Natural killer cell (primary cell): ENCODE results near the gene REL. TPM values are rescaled to one million over a fixed set of nuclear protein-coding genes. Genes with fewer than 3 reads are reported as not detected.

Experiments
- ATAC-seq, 3 donors: fragments of 150-1000 bp in 2 of 3; fragments of 200-7000 bp in 1 of 3; cut with Tn5 transposase; 1 replicate in 1 of 3; 2 replicates in 2 of 3; pipeline ENCODE4 v1.10.0; 2021; ENCODE audit warnings: mild to moderate bottlenecking in 2 of 3, moderate library complexity in 2 of 3
- DNase-seq, 2 donors: peaks; one replicate each; pipeline versions ENCODE4 v3.0.0 to v3.0.0-alpha.2; 2013 to 2021; ENCODE audit warnings: mixed read lengths in 1 of 2
- H3K27ac ChIP-seq: one replicate; pipeline ENCODE4 v1.5.1; 2013; ENCODE audit warnings: mild to moderate bottlenecking, low read length
- H3K27me3 ChIP-seq: one replicate; pipeline ENCODE4 v1.6.1; 2013; ENCODE audit warnings: low read length; ENCODE audit not compliant: control insufficient read depth, insufficient read depth
- H3K36me3 ChIP-seq: one replicate; pipeline ENCODE4 v1.6.1; 2013; ENCODE audit warnings: low read length; ENCODE audit not compliant: control insufficient read depth, insufficient read depth
- H3K4me1 ChIP-seq: one replicate; pipeline ENCODE4 v1.6.1; 2013; ENCODE audit warnings: low read length; ENCODE audit not compliant: control insufficient read depth, insufficient read depth
- H3K4me3 ChIP-seq: one replicate; pipeline ENCODE4 v1.5.1; 2013; ENCODE audit warnings: low read length
- H3K9me3 ChIP-seq: one replicate; pipeline ENCODE4 v1.6.1; 2013; ENCODE audit warnings: low read length; ENCODE audit not compliant: control insufficient read depth, insufficient read depth
- H3K27ac Mint-ChIP-seq, 2 donors: one replicate each; pipeline ENCODE4 v1.8.0; 2022; ENCODE audit warnings: mild to moderate bottlenecking in 2 of 2, mixed read lengths in 2 of 2, moderate library complexity in 1 of 2
- H3K27me3 Mint-ChIP-seq, 2 donors: one replicate each; pipeline ENCODE4 v1.8.0; 2022; ENCODE audit warnings: low read depth in 2 of 2, mixed read lengths in 2 of 2
- H3K36me3 Mint-ChIP-seq: one replicate; pipeline ENCODE4 v1.8.0; 2022; ENCODE audit warnings: mixed read lengths
- H3K4me1 Mint-ChIP-seq, 2 donors: one replicate each; pipeline ENCODE4 v1.8.0; 2022; ENCODE audit warnings: mixed read lengths in 2 of 2
- H3K4me3 Mint-ChIP-seq: one replicate; pipeline ENCODE4 v1.8.0; 2022; ENCODE audit warnings: mild to moderate bottlenecking, moderate library complexity, mixed read lengths
- H3K9me3 Mint-ChIP-seq, 2 donors: one replicate each; pipeline ENCODE4 v1.8.0; 2022; ENCODE audit warnings: mixed read lengths in 2 of 2
- WGBS: methylation state at CpG from one replicate; pipeline ENCODE4 v1.1.7; 2013; ENCODE audit warnings: missing lambda C conversion rate; ENCODE audit not compliant: insufficient coverage; 5-methylcytosine and 5-hydroxymethylcytosine counted together
- intact Hi-C: fragments of 100-400 bp; cut with micrococcal nuclease; formaldehyde crosslinking; loops from one replicate; pipeline ENCODE4 v1.14.2; 2022
- total RNA-seq, 4 donors: library from RNA; stranded (reverse); fragments of 120-200 nt in 1 of 4; gene quantifications; one replicate each; pipeline versions ENCODE4 v1.2.3 to v1.2.4, GENCODE V29; 2013 to 2022
- TF ChIP-seq, protein P1 (sequence below): fragments of 200-600 bp; IDR thresholded peaks from one replicate; pipeline ENCODE4 v1.8.0; 2022; ENCODE audit warnings: antibody characterized with exemption

REL gene
- total RNA-seq, 3 donors from 2014 or later (not counting 1 experiment from before 2014, with no cell fraction given), result 128 to 197 (median 178) TPM

DNA sequence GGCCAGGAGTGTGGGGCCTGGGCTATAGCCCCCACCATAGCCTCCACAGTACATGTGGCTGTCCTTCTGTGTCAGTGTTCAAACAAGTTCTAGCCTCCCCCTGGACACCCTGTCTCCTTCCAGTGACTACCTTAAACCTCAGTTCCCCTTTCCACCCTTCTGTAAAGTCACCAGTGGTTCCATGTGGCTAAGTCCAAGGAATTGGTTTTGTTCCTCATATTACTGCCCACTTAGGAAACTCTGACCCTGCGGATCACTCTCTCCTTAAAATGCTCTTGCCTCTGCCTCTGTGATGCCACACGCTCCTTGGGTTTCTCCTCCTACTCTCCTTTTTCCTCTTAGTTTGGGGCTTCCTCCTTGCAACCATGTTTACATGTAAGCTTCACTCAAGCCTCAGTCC lies 27.8 kb upstream of the REL start:
- no peaks in the 10 kb centered on the region for H3K27me3 ChIP-seq
- H3K36me3 ChIP-seq, result no peaks in the 10 kb centered on the region
- no peak overlapping the region for H3K27ac ChIP-seq
- WGBS, result 88% methylated on average over 2 of the region's 2 CpGs
- TF ChIP-seq, protein P1, sequence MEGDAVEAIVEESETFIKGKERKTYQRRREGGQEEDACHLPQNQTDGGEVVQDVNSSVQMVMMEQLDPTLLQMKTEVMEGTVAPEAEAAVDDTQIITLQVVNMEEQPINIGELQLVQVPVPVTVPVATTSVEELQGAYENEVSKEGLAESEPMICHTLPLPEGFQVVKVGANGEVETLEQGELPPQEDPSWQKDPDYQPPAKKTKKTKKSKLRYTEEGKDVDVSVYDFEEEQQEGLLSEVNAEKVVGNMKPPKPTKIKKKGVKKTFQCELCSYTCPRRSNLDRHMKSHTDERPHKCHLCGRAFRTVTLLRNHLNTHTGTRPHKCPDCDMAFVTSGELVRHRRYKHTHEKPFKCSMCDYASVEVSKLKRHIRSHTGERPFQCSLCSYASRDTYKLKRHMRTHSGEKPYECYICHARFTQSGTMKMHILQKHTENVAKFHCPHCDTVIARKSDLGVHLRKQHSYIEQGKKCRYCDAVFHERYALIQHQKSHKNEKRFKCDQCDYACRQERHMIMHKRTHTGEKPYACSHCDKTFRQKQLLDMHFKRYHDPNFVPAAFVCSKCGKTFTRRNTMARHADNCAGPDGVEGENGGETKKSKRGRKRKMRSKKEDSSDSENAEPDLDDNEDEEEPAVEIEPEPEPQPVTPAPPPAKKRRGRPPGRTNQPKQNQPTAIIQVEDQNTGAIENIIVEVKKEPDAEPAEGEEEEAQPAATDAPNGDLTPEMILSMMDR, result no peak
- Mint-ChIP-seq H3K4me3 (no peak overlapping the region), H3K27ac (no peak overlapping the region), H3K4me1 (no peaks in the 10 kb centered on the region), H3K9me3 (no peaks in the 10 kb centered on the region), H3K36me3 (no peaks in the 10 kb centered on the region), H3K27me3 (peaks cover 0 to 12% of the 10 kb centered on the region in 2 donors)
- no peak for ATAC-seq
- DNase-seq, result no peak
- intact Hi-C loops, result no loop called here
- no peaks in the 10 kb centered on the region for H3K9me3 ChIP-seq
- no peak overlapping the region for H3K4me3 ChIP-seq
- H3K4me1 ChIP-seq, result no peaks in the 10 kb centered on the region

DNA sequence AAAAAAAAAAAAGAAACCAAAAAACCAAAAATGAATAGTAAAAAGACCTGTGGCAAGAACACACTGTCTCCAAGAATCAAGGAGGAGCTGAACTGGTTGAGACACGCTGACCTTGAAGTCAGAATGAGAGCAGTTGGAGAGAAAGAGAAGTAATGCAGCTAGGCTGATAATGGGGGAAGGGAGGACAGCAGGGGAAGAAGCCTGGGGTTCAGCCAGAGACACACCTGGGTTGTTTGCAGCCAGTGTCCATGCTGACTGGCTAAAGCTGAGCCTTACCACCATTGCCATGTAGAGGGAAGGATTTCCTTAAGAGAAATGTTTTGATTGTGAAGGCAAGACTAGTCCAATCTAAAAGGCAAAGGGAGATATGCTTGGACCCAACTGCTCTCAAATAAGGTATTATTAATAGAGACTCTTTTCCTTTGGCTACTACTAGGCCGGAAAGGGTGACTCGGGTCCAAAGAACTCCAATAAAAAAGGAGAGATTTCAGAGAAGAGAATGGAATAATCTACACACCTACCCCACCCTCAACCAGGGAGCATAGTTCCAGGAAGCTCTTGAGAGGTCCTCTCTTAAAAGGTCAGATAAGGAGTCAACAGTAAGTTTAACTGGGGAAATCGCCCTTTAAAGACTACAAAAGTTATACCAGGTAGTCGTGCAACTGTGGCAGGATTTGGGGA lies 25.2 kb upstream of the REL start:
- H3K9me3 ChIP-seq, result no peaks in the 10 kb centered on the region
- TF ChIP-seq, protein P1, result no peak
- H3K27me3 ChIP-seq, result no peaks in the 10 kb centered on the region
- no peak for ATAC-seq
- WGBS, result 87% methylated on average over 3 of the region's 5 CpGs
- H3K4me3 Mint-ChIP-seq, result no peak overlapping the region
- H3K27me3 Mint-ChIP-seq, result peaks cover 0 to 11% of the 10 kb centered on the region in 2 donors
- no peak overlapping the region for H3K27ac ChIP-seq
- no peaks in the 10 kb centered on the region for H3K9me3 Mint-ChIP-seq
- no peaks in the 10 kb centered on the region for H3K4me1 Mint-ChIP-seq
- H3K4me3 ChIP-seq, result no peak overlapping the region
- H3K36me3 ChIP-seq, result no peaks in the 10 kb centered on the region
- intact Hi-C loops, result no loop called here
- no peak overlapping the region for H3K27ac Mint-ChIP-seq
- no peaks in the 10 kb centered on the region for H3K4me1 ChIP-seq
- no peaks in the 10 kb centered on the region for H3K36me3 Mint-ChIP-seq
- DNase-seq, result no peak

DNA sequence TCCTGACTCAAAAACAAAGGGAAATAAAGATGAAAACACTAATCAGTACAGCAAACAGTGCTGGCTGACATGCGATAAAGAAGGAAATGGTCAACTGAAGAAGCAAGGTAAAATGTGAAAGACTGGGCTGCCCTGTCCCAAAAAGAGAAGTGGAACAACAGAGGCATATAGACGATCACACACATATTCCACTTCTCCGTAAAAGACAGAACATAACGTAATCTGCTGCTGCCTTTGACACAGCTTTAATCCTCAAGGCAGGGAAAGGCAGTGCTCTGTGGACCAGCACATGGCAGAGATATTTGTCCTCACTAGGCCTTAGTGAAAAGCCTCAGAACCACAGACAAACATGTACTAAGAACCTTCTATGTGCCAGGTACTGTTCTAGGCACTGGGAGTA lies 24.3 kb upstream of the REL start:
- ATAC-seq, result no peak
- no peaks in the 10 kb centered on the region for H3K36me3 ChIP-seq
- no peaks in the 10 kb centered on the region for H3K27me3 ChIP-seq
- H3K9me3 ChIP-seq, result no peaks in the 10 kb centered on the region
- H3K27ac ChIP-seq, result no peak overlapping the region
- H3K4me3 Mint-ChIP-seq, result no peak overlapping the region
- no peaks in the 10 kb centered on the region for H3K9me3 Mint-ChIP-seq
- H3K4me1 Mint-ChIP-seq, result peaks cover 0 to 5% of the 10 kb centered on the region in 2 donors
- no peak for DNase-seq
- TF ChIP-seq, protein P1, result no peak
- H3K36me3 Mint-ChIP-seq, result no peaks in the 10 kb centered on the region
- H3K4me3 ChIP-seq, result no peak overlapping the region
- 77% methylated on average over 4 of the region's 4 CpGs for WGBS
- H3K27me3 Mint-ChIP-seq, result peaks cover 0 to 16% of the 10 kb centered on the region in 2 donors
- H3K4me1 ChIP-seq, result no peaks in the 10 kb centered on the region
- intact Hi-C loops, result no loop called here
- no peak overlapping the region for H3K27ac Mint-ChIP-seq

DNA sequence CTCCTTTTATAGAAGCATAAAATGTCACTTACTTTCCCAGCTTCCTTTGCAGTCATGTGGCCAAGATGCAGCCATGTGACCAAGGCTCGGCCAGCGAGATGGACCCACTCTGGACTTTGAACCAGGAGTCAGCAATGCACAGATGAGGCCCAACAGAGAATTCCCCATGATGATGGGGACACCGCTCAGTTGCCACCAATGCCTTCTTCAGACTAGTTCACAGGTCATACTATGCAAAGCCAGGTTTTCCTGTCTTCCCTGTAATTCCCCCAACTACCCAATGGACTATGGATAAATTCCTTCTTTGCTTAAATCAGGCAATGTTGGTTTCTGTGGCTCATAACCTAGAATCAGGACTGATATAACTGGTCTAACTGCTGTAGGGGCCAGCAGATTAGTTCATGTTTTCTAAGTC lies 22.5 kb upstream of the REL start:
- TF ChIP-seq, protein P1, result no peak
- no peak overlapping the region for H3K27ac Mint-ChIP-seq
- Histone ChIP-seq H3K36me3 (no peaks in the 10 kb centered on the region), H3K9me3 (no peaks in the 10 kb centered on the region), H3K27me3 (no peaks in the 10 kb centered on the region), H3K4me3 (no peak overlapping the region), H3K4me1 (no peaks in the 10 kb centered on the region), H3K27ac (no peak overlapping the region)
- no peaks in the 10 kb centered on the region for H3K36me3 Mint-ChIP-seq
- H3K27me3 Mint-ChIP-seq, result peaks cover 15 to 16% of the 10 kb centered on the region in 2 donors
- intact Hi-C loops, result no loop called here
- ATAC-seq (no peak), DNase-seq (no peak)
- peaks cover 0 to 5% of the 10 kb centered on the region in 2 donors for H3K4me1 Mint-ChIP-seq
- 95% methylated on average over 3 of the region's 3 CpGs for WGBS
- no peak overlapping the region for H3K4me3 Mint-ChIP-seq
- no peaks in the 10 kb centered on the region for H3K9me3 Mint-ChIP-seq
